Hepatic stellate cell (primary cell): Measurements from ENCODE around the gene PLPP7.

Source experiments
- DNase-seq: peaks from one replicate; pipeline ENCODE4 v3.0.0; 2011; ENCODE audit warnings: low spot score

Gene PLPP7

GRCh38 chr9:131303381-131304321 lies 14.1 kb downstream of the PLPP7 start:
- DNase-seq = no peak

DNA sequence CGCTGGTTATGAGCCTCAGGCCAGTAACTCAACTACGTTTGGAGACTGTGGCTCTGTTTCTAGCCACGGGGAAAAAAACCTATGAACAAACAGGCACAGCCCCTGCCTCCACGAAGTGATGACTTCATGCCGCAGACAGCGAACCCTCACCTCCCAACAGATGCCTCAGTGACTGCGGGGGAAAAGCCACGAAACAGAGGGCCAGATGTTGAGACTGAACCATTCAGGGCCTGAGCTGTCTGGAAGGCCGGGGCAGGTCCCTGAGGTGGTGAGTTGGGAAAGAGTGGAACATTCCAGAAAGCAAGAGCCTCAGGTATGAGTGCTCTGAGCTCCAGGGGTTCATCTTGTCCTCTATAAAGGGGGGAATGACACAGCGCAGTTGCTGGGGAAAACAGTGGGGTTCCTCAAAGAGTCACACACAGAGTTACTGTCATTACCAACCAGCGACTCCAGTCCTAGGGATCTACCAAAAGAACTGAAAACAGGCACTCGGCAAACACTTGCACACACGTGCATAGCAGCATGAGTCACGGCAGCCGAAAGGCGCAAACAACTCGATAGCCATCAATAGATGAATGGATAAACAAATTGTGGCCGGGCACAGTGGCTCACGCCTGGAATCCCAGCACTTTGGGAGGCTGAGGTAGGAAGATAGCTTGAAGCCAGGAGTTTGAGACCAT lies 15.3 kb downstream of the PLPP7 start:
- DNase-seq = no peak

GRCh38 chr9:131306397-131307004 lies 17.0 kb downstream of the PLPP7 start:
- DNase-seq = no peak

DNA sequence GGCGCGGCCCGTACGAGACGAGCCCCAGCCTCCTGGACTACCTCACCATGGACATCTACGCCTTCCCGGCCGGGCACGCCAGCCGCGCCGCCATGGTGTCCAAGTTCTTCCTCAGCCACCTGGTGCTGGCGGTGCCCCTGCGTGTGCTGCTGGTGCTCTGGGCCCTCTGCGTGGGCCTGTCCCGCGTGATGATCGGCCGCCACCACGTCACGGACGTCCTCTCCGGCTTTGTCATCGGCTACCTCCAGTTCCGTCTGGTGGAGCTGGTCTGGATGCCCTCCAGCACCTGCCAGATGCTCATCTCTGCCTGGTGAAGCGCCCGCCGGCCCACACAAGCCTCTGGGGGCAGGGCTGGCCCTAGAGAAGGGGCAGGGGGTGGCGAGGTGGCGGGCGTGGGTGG lies 18.5 kb downstream of the PLPP7 start:
- no peak for DNase-seq

- no peak for DNase-seq
These were observed 18.9 kb downstream of the PLPP7 start for GRCh38 chr9:131308452-131308851.

DNA sequence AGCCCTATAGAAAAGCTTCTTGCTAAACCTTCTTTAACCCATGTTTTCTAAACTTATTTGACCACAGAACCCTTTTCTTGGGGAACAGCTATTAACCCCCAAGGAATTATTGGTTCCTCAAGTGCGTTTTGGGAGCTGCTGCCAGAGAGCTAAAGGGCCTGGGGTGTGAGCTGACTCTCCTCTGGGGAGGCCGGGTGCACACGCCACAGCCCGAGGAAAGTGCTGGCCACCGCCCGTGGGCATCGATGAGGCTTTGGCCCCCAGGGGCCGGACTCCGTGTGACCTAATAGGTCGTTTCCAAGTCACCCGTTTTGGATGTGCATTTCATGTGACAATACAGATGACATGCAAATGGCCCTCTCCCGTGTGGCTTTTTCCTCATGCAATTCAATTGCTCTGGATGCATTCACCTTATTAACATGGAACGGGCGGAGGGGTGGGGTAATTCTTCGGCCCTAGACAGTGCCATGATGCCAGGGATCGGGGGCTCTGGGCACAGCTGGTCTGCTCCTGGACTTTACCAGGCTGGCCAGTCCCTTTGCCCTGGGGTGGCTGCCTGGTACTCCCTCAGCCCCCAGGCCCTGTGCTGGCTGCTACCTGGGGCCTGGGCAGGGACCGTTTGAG lies 19.5 kb downstream of the PLPP7 start:
- DNase-seq = no peak

DNA sequence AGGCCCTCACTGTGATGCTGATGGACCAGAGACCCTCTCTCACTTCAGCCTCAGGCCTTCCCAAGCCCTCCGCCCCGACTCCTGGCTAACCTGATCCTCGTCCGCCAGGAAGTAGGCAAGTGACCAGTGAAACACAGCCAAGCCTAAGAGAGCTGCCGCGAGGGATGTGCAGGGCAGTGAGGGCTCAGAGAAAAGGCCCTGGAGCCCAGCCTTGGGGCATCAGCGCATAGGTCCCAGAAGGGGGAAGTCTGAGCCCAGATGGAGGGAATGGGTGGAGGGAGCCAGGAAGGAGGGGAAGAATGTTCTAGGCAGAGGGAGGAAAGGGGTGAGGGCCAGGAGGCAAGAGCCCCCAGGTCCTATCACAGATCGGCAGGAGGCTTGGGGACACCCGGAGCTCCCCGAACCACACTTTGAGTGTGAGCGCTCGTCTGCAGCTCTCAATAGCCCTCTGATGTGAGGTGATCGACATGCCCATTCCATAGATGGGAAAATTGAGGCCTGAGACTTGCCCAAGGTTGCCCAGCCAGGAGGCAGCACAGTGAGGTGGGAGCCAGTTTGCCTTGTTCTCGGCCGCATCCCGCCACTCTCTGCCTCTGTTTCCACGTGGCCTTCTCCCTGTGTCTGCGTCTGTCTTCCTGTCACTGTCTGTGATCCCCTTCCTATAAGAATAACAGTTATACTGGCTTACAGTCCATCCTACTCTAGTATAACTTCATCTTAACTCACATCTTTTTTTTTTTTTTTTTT lies 20.2 kb downstream of the PLPP7 start:
- no peak for DNase-seq

GRCh38 chr9:131310833-131311554 lies 21.5 kb downstream of the PLPP7 start:
- peak; percentile 37 for DNase-seq

DNA sequence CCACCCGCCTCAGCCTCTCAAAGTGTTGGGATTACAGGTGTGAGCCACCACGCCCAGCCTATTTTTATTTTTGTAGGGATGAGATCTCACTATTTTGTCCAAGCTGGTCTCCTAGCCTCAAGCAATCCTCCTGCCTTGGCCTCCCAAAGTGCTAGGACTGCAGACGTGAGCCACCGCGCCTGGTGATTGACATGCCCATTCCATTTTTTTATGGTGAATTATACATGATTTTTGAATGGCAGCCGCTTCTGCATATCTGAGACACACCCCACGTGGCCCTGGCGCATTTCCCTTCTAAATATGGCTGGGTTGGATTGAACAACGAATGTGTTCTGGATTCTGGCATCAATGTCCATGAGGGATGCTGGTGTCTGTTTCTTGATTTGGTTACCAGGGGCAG lies 22.7 kb downstream of the PLPP7 start:
- no peak for DNase-seq

DNA sequence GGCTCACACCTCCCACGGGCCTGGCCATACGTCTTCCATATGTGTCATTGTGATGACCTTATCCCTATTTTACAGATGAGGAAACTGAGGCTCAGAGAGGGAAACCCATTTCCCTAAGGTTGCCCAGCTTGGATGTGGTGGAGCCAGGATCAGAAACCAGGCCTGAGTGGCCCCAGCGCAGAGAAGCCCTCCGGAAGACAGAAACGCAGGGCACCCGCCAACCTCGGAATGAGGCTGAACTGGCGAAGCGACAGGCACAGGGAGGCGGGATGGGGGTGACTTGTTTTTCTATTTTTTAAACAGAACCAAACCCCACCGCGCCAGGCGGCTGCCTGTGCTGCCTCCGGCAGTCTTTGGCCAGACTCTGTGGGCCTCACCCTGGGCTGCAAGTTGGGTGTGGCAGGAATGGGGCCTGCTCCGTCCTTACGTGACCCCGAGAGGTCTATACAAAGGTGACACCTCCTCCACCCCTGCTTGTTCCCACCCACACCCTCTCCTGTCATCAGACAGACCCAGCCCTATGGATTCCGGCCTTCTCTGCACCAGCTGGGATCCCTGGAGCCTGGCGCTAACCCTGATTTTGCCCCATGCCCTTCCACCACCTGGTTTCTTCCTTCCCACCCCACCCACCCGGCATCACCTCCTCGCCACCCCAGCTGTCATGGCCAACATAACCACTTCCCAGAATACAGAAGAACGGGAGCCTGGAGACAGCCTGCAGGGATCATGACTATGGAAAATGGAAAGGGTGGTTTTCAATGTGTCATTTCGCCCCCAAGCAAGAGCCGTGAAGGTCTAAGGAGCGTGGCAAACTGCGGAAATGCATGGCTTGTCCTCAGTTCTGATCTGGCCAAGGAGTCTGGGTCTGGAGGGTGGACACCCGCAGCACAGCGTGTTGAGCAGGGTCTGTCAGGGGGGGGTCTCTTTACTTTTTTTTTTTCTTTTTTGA lies 23.6 kb downstream of the PLPP7 start:
- no peak for DNase-seq

GRCh38 chr9:131318231-131319085 lies 28.9 kb downstream of the PLPP7 start:
- no peak for DNase-seq

- no peak for DNase-seq
These were observed 30.0 kb downstream of the PLPP7 start for GRCh38 chr9:131319486-131319885.

DNA sequence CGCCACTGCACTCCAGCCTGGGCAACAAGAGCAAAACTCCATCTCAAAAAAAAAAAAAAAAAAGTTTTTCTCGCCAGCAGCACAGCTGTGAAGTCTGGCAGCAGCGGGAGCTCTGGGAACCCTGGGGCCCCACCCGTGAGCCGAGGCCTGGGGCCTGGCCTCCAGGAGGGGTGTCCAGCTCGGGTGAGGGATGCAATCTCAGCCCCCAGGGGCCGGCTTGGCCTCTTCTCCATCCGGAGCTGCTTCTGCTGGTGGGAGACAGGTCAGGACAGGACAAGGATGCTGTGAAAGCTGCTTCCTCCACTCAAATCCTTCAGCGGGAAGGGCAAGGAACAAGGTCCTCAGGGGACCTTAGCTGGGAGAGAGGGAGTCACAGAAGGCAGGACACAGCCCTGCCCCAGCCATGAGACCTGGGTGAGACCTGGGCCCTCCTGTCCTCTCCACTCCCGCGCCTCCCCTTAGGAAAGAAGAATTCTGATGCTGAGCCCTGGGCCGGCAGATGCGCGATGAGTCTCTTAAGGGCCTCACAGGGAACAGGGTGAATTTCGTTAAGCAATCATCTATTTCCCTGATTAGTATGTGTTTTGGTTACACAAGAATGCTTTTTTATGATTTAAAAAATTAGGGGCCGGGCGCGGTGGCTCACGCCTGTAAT lies 30.6 kb downstream of the PLPP7 start:
- no peak for DNase-seq

GRCh38 chr9:131323629-131324028 lies 34.1 kb downstream of the PLPP7 start:
- DNase-seq = no peak

DNA sequence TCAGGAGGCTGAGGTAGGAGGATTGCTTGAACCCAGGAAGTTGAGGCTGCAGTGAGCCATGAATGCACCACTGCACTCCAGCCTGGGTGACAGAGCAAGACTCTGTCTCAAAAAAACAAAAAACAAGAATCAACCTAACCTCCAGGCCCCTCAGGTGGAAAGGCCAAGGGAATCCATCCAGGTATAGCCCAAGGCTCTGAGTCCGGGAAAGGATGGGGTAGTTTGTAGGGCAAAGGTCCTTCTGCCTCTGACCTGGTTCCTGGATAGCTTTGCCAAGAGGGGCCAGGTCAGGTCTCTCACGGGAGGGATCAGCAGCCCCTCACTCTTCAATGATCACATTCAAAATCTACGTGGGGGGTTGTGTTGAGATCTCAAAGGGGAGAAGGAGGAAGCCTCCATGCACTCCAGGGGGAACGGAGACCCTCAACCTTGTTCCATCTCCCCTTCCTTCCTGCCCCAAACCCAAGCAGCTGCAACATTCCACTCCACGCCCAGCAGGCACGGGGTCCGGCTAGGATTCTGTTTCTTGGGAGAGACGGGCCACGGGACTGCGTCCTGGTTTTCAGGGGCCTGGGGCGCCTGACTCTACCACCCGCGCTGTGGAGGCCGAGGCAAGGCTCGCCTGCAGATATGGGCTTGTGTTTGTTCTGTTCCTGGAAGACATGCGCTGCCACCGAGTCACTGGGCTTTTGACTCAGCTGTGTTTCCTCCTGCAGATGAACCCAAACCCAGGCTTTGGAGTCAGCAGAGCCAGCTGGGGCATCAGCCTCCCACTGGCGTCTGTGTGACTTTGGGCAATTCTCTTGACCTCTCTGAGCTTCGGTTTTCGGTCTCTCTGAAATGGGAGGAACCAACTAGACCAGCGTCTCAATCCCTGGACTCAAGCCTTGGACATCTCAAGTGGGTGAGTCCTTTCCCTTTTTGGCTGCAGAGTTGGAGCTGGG lies 35.5 kb downstream of the PLPP7 start:
- DNase-seq = no peak

- no peak for DNase-seq
These were observed 39.7 kb downstream of the PLPP7 start for GRCh38 chr9:131329241-131329641.
